IMR-90 (cell line): ENCODE measurements around the gene COL8A1.

Experiments
- BHLHE40 ChIP-seq: fragments of 150-350 bp; IDR thresholded peaks from 2 replicates; pipeline ENCODE4 v1.6.1; 2016; ENCODE audit warnings: mild to moderate bottlenecking, low read depth, low read length
- CEBPB ChIP-seq: IDR thresholded peaks from 2 replicates; pipeline ENCODE4 v1.6.1; 2012; ENCODE audit warnings: low read depth, low read length, improper control_type of control experiment
- CHD1 ChIP-seq: IDR thresholded peaks from 2 replicates; pipeline ENCODE4 v1.6.1; 2012; ENCODE audit warnings: low read depth, low read length, improper control_type of control experiment
- CTCF ChIP-seq: conservative IDR thresholded peaks from 2 replicates; pipeline ENCODE4 v1.5.1; 2012; ENCODE audit warnings: mild to moderate bottlenecking, low read depth, low read length, improper control_type of control experiment
- FOS ChIP-seq: fragments of 150-350 bp; IDR thresholded peaks from 2 replicates; pipeline ENCODE4 v1.6.1; 2016; ENCODE audit warnings: low read depth, low read length
- MXI1 ChIP-seq: IDR thresholded peaks from 2 replicates; pipeline ENCODE4 v1.6.1; 2012; ENCODE audit warnings: low read depth, mild to moderate bottlenecking, low read length, moderate library complexity, borderline replicate concordance
- NFE2L2 ChIP-seq: fragments of 150-350 bp; IDR thresholded peaks from 2 replicates; pipeline ENCODE4 v1.6.1; 2016; ENCODE audit warnings: low read depth, mild to moderate bottlenecking, low read length
- POLR2A ChIP-seq: IDR thresholded peaks from 2 replicates; pipeline ENCODE4 v1.6.1; 2012; ENCODE audit warnings: mild to moderate bottlenecking, low read depth, low read length
- RAD21 ChIP-seq: IDR thresholded peaks from 2 replicates; pipeline ENCODE4 v1.6.1; 2012; ENCODE audit warnings: low read length, improper control_type of control experiment
- RFX5 ChIP-seq: IDR thresholded peaks from 2 replicates; pipeline ENCODE4 v1.8.0; 2012; ENCODE audit warnings: low read depth, mild to moderate bottlenecking, low read length, moderate library complexity
- SMC3 ChIP-seq: fragments of 150-350 bp; IDR thresholded peaks from 2 replicates; pipeline ENCODE4 v1.6.1; 2016; ENCODE audit warnings: low read depth, mild to moderate bottlenecking, antibody characterized with exemption, low read length, moderate library complexity
- TF ChIP-seq, protein P1 (sequence below): fragments of 150-350 bp; IDR thresholded peaks from 2 replicates; pipeline ENCODE4 v1.6.1; 2017; ENCODE audit warnings: mild to moderate bottlenecking, antibody characterized with exemption, low read length, low read depth

DNA sequence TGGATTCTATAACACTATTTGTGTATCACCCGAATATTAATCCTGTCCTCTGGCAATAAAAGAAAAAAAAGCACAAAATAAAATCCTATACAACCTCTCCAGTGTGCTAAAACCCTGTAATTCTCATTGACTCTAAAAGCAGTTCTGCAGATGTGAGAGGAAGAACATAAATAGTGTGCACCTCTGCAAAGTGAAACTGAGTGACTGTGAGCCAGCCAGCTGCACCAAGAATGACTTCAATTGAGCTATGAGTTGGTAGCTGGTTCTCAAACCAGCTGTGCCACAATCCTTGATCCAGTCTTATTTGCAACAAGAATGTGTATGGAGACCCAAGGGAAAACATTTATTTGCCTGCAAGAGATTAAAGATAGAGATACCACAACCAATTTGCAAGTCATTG, 31.2 kb upstream of the COL8A1 start:
- TF ChIP-seq POLR2A = no peak
- no peak for TF ChIP-seq CTCF
- no peak for TF ChIP-seq SMC3
- no peak for TF ChIP-seq RAD21
- TF ChIP-seq CHD1 = no peak
- TF ChIP-seq, protein P1, sequence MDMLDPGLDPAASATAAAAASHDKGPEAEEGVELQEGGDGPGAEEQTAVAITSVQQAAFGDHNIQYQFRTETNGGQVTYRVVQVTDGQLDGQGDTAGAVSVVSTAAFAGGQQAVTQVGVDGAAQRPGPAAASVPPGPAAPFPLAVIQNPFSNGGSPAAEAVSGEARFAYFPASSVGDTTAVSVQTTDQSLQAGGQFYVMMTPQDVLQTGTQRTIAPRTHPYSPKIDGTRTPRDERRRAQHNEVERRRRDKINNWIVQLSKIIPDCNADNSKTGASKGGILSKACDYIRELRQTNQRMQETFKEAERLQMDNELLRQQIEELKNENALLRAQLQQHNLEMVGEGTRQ = no peak
- no peak for TF ChIP-seq NFE2L2
- TF ChIP-seq RFX5 = no peak
- TF ChIP-seq MXI1 = no peak
- TF ChIP-seq BHLHE40 = no peak
- no peak for TF ChIP-seq CEBPB
- TF ChIP-seq FOS = no peak
